HCT116 (cell line): ENCODE data around the gene MON1B. TPM values are rescaled to one million over a fixed set of nuclear protein-coding genes. Genes with fewer than 3 reads are reported as not detected.
A peak's percentile ranks its signal among the peaks of the same experiment; 100 is the strongest.

Experiments
- ATAC-seq: fragments of 200-7000 bp; cut with Tn5 transposase; 2 replicates; pipeline ENCODE4 v1.9.1; 2020; ENCODE audit warnings: mild to moderate bottlenecking, moderate library complexity
- BruUV-seq: library from RNA; stranded (reverse); fragments of 400-500 nt; replicated peaks from 2 replicates; lab custom pipeline; 2021; lab: Mats Ljungman, UMichigan
- CTCF ChIA-PET: fragments of 300-600 bp; sonication (Branson Sonifier 250); formaldehyde crosslinking; loops from one replicate; lab custom pipeline; 2021; ENCODE audit warnings: antibody characterized with exemption; lab: Charles Lee
- POLR2A ChIA-PET: fragments of 300-600, 350-600 bp; sonication (Branson Sonifier 250); formaldehyde crosslinking; loops from one replicate; lab custom pipeline; 2021; ENCODE audit warnings: antibody characterized with exemption; lab: Charles Lee
- RAD21 ChIA-PET, 2 experiments: fragments of 300-600 bp; sonication (Branson Sonifier 250); formaldehyde crosslinking; loops; one replicate each; lab custom pipeline; 2023; ENCODE audit warnings: low total read pairs in 2 of 2; ENCODE audit not compliant: uncharacterized antibody in 2 of 2, unreplicated experiment in 2 of 2, low non-redundant PET in 1 of 2; lab: Charles Lee
- DNase-seq: peaks from one replicate; pipeline ENCODE4 v3.0.0-alpha.2; 2010; ENCODE audit warnings: low read depth, low spot score
- H2AFZ ChIP-seq: fragments of 200-600 bp; shearing (Covaris generic), sonication (generic); 2 replicates; pipeline ENCODE4 v1.6.1; 2017; ENCODE audit warnings: low read depth, mixed run types, mixed read lengths, antibody characterized with exemption, low read length; ENCODE audit not compliant: poor library complexity, severe bottlenecking
- H3K27ac ChIP-seq: 2 replicates; pipeline ENCODE4 v1.5.1; 2012; ENCODE audit warnings: low read depth, low read length
- H3K27me3 ChIP-seq: fragments of 200-600 bp; sonication (generic); 2 replicates; pipeline ENCODE4 v1.6.1; 2016; ENCODE audit warnings: mixed run types, low read length, mixed read lengths; ENCODE audit not compliant: insufficient read depth
- H3K36me3 ChIP-seq, 2 experiments: fragments of 200-500 bp in 1 of 2; fragments of 200-600 bp in 1 of 2; sonication (Bioruptor generic) in 1 of 2; sonication (generic) in 1 of 2; 2 replicates each; pipeline versions ENCODE4 v1.5.1 to v1.6.1; 2014 to 2016; ENCODE audit warnings: low read length in 2 of 2, inconsistent platforms in 1 of 2, mixed read lengths in 1 of 2, mixed run types in 1 of 2; ENCODE audit not compliant: insufficient read depth in 2 of 2, control insufficient read depth in 1 of 2
- H3K4me1 ChIP-seq, 2 experiments: fragments of 200-600 bp in 1 of 2; sonication (generic) in 1 of 2; 2 replicates each; pipeline versions ENCODE4 v1.5.1 to v1.6.1; 2012 to 2017; ENCODE audit warnings: low read length in 2 of 2, inconsistent platforms in 1 of 2, mild to moderate bottlenecking in 1 of 2, mixed read lengths in 1 of 2, mixed run types in 1 of 2, moderate library complexity in 1 of 2; ENCODE audit not compliant: insufficient read depth in 2 of 2, control insufficient read depth in 1 of 2
- H3K4me2 ChIP-seq: fragments of 200-600 bp; sonication (generic); 2 replicates; pipeline ENCODE4 v1.6.1; 2017; ENCODE audit warnings: mixed run types, low read length, mixed read lengths
- H3K4me3 ChIP-seq, 2 experiments: fragments of 200-600 bp in 1 of 2; sonication (generic) in 1 of 2; replicated peaks in 1 of 2; 2 replicates each; pipeline ENCODE4 v1.5.1; 2011 to 2016; ENCODE audit warnings: low read length in 2 of 2, control low read depth in 1 of 2, low read depth in 1 of 2, mild to moderate bottlenecking in 1 of 2, mixed read lengths in 1 of 2, mixed run types in 1 of 2
- H3K79me2 ChIP-seq: fragments of 200-600 bp; sonication (generic); 2 replicates; pipeline ENCODE4 v1.6.1; 2017; ENCODE audit warnings: mild to moderate bottlenecking, mixed run types, low read length, moderate library complexity, mixed read lengths; ENCODE audit not compliant: insufficient read depth
- H3K9ac ChIP-seq: fragments of 200-600 bp; sonication (generic); 2 replicates; pipeline ENCODE4 v1.6.1; 2016; ENCODE audit warnings: low read length, mixed read lengths
- H3K9me2 ChIP-seq: fragments of 200-600 bp; sonication (generic), shearing (Covaris generic); 2 replicates; pipeline ENCODE4 v1.6.1; 2017; ENCODE audit warnings: mixed run types, mild to moderate bottlenecking, moderate library complexity; ENCODE audit not compliant: insufficient read depth
- H3K9me3 ChIP-seq, 2 experiments: fragments of 200-500 bp in 1 of 2; fragments of 200-600 bp in 1 of 2; sonication (Bioruptor generic) in 1 of 2; sonication (generic) in 1 of 2; 2 replicates each; pipeline ENCODE4 v1.6.1; 2014 to 2017; ENCODE audit warnings: low read length in 2 of 2, mixed read lengths in 2 of 2, inconsistent platforms in 1 of 2, low read depth in 1 of 2, mild to moderate bottlenecking in 1 of 2, mixed run types in 1 of 2, moderate library complexity in 1 of 2; ENCODE audit not compliant: control insufficient read depth in 1 of 2, insufficient read depth in 1 of 2
- H4K20me1 ChIP-seq: fragments of 200-600 bp; sonication (generic), shearing (Covaris generic); 2 replicates; pipeline ENCODE4 v1.6.1; 2017; ENCODE audit warnings: mixed run types, mild to moderate bottlenecking, moderate library complexity; ENCODE audit not compliant: insufficient read depth
- ATF3 ChIP-seq: IDR thresholded peaks from 2 replicates; pipeline ENCODE4 v1.6.1; 2012
- CEBPB ChIP-seq: IDR thresholded peaks from 2 replicates; pipeline ENCODE4 v1.6.1; 2012; ENCODE audit warnings: low read depth
- EGR1 ChIP-seq: IDR thresholded peaks from 2 replicates; pipeline ENCODE4 v1.6.1; 2012; ENCODE audit warnings: low read depth
- EZH2phosphoT487 ChIP-seq: fragments of 200-600 bp; IDR thresholded peaks from 2 replicates; pipeline ENCODE4 v1.6.1; 2018; ENCODE audit warnings: antibody characterized with exemption, borderline replicate concordance
- FOSL1 ChIP-seq: IDR thresholded peaks from 2 replicates; pipeline ENCODE4 v1.6.1; 2012; ENCODE audit warnings: low read depth
- JUND ChIP-seq: IDR thresholded peaks from 2 replicates; pipeline ENCODE4 v1.6.1; 2012
- POLR2A ChIP-seq: IDR thresholded peaks from 2 replicates; pipeline ENCODE4 v1.7.0; 2011; ENCODE audit warnings: borderline replicate concordance; ENCODE audit not compliant: insufficient read depth, insufficient read length; ENCODE audit errors: extremely low read depth
- POLR2AphosphoS5 ChIP-seq: IDR thresholded peaks from 2 replicates; pipeline ENCODE4 v1.6.1; 2011; ENCODE audit warnings: mild to moderate bottlenecking, low read depth, low read length, moderate library complexity
- REST ChIP-seq: IDR thresholded peaks from 2 replicates; pipeline ENCODE4 v1.6.1; 2012; ENCODE audit warnings: low read depth
- SIN3A ChIP-seq: IDR thresholded peaks from 2 replicates; pipeline ENCODE4 v1.6.1; 2012; ENCODE audit warnings: low read depth
- SP1 ChIP-seq: IDR thresholded peaks from 2 replicates; pipeline ENCODE4 v1.6.1; 2012; ENCODE audit warnings: low read depth
- ZBTB33 ChIP-seq: IDR thresholded peaks from 2 replicates; pipeline ENCODE4 v1.6.1; 2011; ENCODE audit warnings: mild to moderate bottlenecking, low read length, moderate library complexity; ENCODE audit not compliant: insufficient replicate concordance; ENCODE audit errors: extremely low read depth
- ZFX ChIP-seq: fragments of 450-650 bp; IDR thresholded peaks from 2 replicates; pipeline ENCODE4 v1.6.1; 2017
- ZNF274 ChIP-seq: fragments of 200-500 bp; sonication (Bioruptor generic); IDR thresholded peaks from 2 replicates; pipeline ENCODE4 v1.6.1; 2014; ENCODE audit warnings: mild to moderate bottlenecking, low read depth, low read length, inconsistent platforms
- intact Hi-C: fragments of 100-400 bp; cut with micrococcal nuclease; formaldehyde crosslinking; loops from 2 replicates; pipeline ENCODE4 v1.10.0; 2022
- total RNA-seq: library from RNA; stranded (reverse); gene quantifications from one replicate; pipeline ENCODE4 v1.2.1, GENCODE V29; 2021; ENCODE audit not compliant: unreplicated experiment

The MON1B gene
- total RNA-seq, 1 experiment from 2014 or later, result 34.7 TPM

GRCh38 chr16:77213542-77214106, 22.6 kb downstream of the MON1B start (continued):
- TF ChIP-seq ZBTB33, result peak; percentile 48
- TF ChIP-seq EGR1, result 0 out of 2 replicates have a peak, but pooled peaks have one; percentile 42
- TF ChIP-seq SIN3A, result peak; percentile 97
- TF ChIP-seq SP1, result peak; percentile 95
- no peak for TF ChIP-seq POLR2A
- TF ChIP-seq JUND, result peak; percentile 99
- TF ChIP-seq FOSL1, result peak; percentile 100

- H3K4me1 ChIP-seq, result peaks cover 61 to 75% of the 10 kb centered on the region in 2 experiments
- TF ChIP-seq POLR2AphosphoS5 (no peak), POLR2A (no peak), REST (no peak), ZNF274 (no peak), ATF3 (no peak), EZH2phosphoT487 (no peak), ZFX (no peak), SIN3A (no peak), ZBTB33 (no peak), CEBPB (no peak)
- DNase-seq (no peak), ATAC-seq (no peak)
- H3K27ac ChIP-seq, result peak overlapping the region; percentile 89
- H3K79me2 ChIP-seq, result no peaks in the 10 kb centered on the region
- no peaks in the 10 kb centered on the region for H3K9me2 ChIP-seq
- peak overlapping the region; percentile 95 for H3K9ac ChIP-seq
- H3K4me3 ChIP-seq, result peak overlapping the region; percentile 6 to 18; a peak in 2 of 4 replicates
- no peaks in the 10 kb centered on the region for H3K9me3 ChIP-seq
- peak overlapping the region; percentile 91 for H3K4me2 ChIP-seq
- ChIA-PET POLR2A (no interaction called here), CTCF (interaction anchor here (1.0 to 1.2 kb wide), 2 partner anchors 8 to 45 kb away, joined by 3 to 6 read pairs; no protein-coding TSS in a partner anchor), RAD21 (no interaction called here)
- intact Hi-C loops, result no loop called here
- no peak overlapping the region for H2AFZ ChIP-seq
- no TSS peak for BruUV-seq
- H3K36me3 ChIP-seq, result no peaks in the 10 kb centered on the region
- no peaks in the 10 kb centered on the region for H4K20me1 ChIP-seq
- no peaks in the 10 kb centered on the region for H3K27me3 ChIP-seq
These were observed 23.6 kb downstream of the MON1B start for GRCh38 chr16:77214411-77215138.
